Thoracic aorta (tissue), 2 donors: Measurements from ENCODE around the gene KCNK17. TPM values are rescaled to one million over a fixed set of nuclear protein-coding genes. Genes with fewer than 3 reads are reported as not detected.

Source experiments
- ATAC-seq: fragments of 150-250 bp; one replicate; pipeline ENCODE4 v1.8.0; 2017; ENCODE audit warnings: low read depth; ENCODE audit not compliant: insufficient number of reproducible peaks, low FRiP score
- DNase-seq: peaks from one replicate; pipeline ENCODE4 v3.0.0-alpha.2; 2020; ENCODE audit warnings: low spot score
- H3K27ac ChIP-seq, 2 donors: fragments of 200-600 bp; sonication (generic); 1 replicate in 1 of 2; 2 replicates in 1 of 2; pipeline ENCODE4 v1.5.1; 2016; ENCODE audit warnings: mild to moderate bottlenecking in 2 of 2, moderate library complexity in 2 of 2
- H3K27me3 ChIP-seq: fragments of 200-600 bp; sonication (generic); replicated peaks from 2 replicates; pipeline ENCODE4 v1.6.0; 2016; ENCODE audit warnings: mild to moderate bottlenecking; ENCODE audit not compliant: insufficient read depth
- H3K36me3 ChIP-seq: fragments of 200-600 bp; sonication (generic); one replicate; pipeline ENCODE4 v1.5.1; 2016
- H3K4me1 ChIP-seq, 2 donors: fragments of 200-600 bp; sonication (generic); 1 replicate in 1 of 2; 2 replicates in 1 of 2; pipeline versions ENCODE4 v1.5.1 to v1.6.0; 2016; ENCODE audit warnings: low read depth in 2 of 2, mild to moderate bottlenecking in 1 of 2; ENCODE audit not compliant: control insufficient read depth in 1 of 2
- H3K4me3 ChIP-seq: fragments of 200-600 bp; sonication (generic); 2 replicates; pipeline ENCODE4 v1.5.1; 2016; ENCODE audit warnings: mild to moderate bottlenecking
- H3K9me3 ChIP-seq: fragments of 200-600 bp; sonication (generic); 2 replicates; pipeline ENCODE4 v1.5.1; 2016
- CTCF ChIP-seq: fragments of 200-600 bp; sonication (generic); IDR thresholded peaks from one replicate; pipeline ENCODE4 v1.5.1; 2019; ENCODE audit warnings: antibody characterized with exemption
- total RNA-seq, 2 donors: library from RNA; depleted of rRNA; stranded (reverse); fragments of >200 nt; gene quantifications; one replicate each; pipeline versions ENCODE4 v1.1.0 to v1.2.3, GENCODE V29; 2016

The KCNK17 gene
- total RNA-seq, 2 donors from 2014 or later = 11.6 to 20.9 TPM

- ATAC-seq (no peak), DNase-seq (no peak)
- no peak for TF ChIP-seq CTCF
Measured at GRCh38 chr6:39249278-39249677, 64.9 kb downstream of the KCNK17 start.

More at GRCh38 chr6:39249278-39249677, 64.9 kb downstream of the KCNK17 start:
- Histone ChIP-seq H3K9me3 (no peaks in the 10 kb centered on the region), H3K4me1 (no peaks in the 10 kb centered on the region), H3K4me3 (no peak overlapping the region), H3K27me3 (no peaks in the 10 kb centered on the region), H3K27ac (no peak overlapping the region), H3K36me3 (no peaks in the 10 kb centered on the region)

Other genes starting within 250 kb of the KCNK17 start
- 10 to 100 TPM; 16.2 to 16.5 TPM for gene SAYSD1, start 199.2 kb downstream of the KCNK17 start, total RNA-seq
- 1 to 10 TPM in 1 of 2 donors, under 1 TPM in 1; 0.41 to 8.6 TPM for gene KCNK5, start 84.9 kb downstream of the KCNK17 start, total RNA-seq
- gene KCNK16, start 8.3 kb upstream of the KCNK17 start, total RNA-seq = not detected